ENCODE data around the gene ZNF365. TPM values are rescaled to one million over a fixed set of nuclear protein-coding genes. Genes with fewer than 3 reads are reported as not detected.
"Not testable (repeated sequence)": the region's sequence is repeated elsewhere in the genome, so short reads cannot be mapped to it uniquely, and the experiment has no call there.

Gene ZNF365
- total and polyA plus RNA-seq, 8 donors: 0.27 to 2.9 (median 0.41) TPM

- no peak for ATAC-seq
- no peak for TF ChIP-seq CTCF (IDR thresholded peaks at IDR 0.05)
Observed at GRCh38 chr10:62356447-62356846, 17.7 kb upstream of the ZNF365 start.

GRCh38 chr10:62358151-62358550 is 16.0 kb upstream of the ZNF365 start:
- ATAC-seq; H3K36me3 ChIP-seq; intact Hi-C loops (cut with DNase I); DNase-seq; H3K4me3 ChIP-seq; H3K4me1 ChIP-seq; H3K27ac ChIP-seq; H3K27me3 ChIP-seq; H3K9me3 ChIP-seq: not testable (repeated sequence)

More at GRCh38 chr10:62356447-62356846, 17.7 kb upstream of the ZNF365 start:
- no peak for DNase-seq
- no peak overlapping the region for H3K4me3 ChIP-seq
- H3K9me3 ChIP-seq: no peaks in the 10 kb centered on the region
- no peaks in the 10 kb centered on the region for H3K36me3 ChIP-seq
- no peaks in the 10 kb centered on the region for H3K4me1 ChIP-seq
- no peaks in the 10 kb centered on the region for H3K27me3 ChIP-seq
- intact Hi-C loops (cut with DNase I): no loop called here
- no peak overlapping the region for H3K27ac ChIP-seq

- Histone ChIP-seq H3K4me3 (peak overlapping the region; percentile 31 to 39), H3K9me3 (no peaks in the 10 kb centered on the region), H3K27me3 (peaks cover 0 to 46% of the 10 kb centered on the region in 2 donors), H3K27ac (no peak overlapping the region), H3K36me3 (no peaks in the 10 kb centered on the region), H3K4me1 (peaks cover 0 to 10% of the 10 kb centered on the region in 2 donors)
- DNase-seq (no peak), ATAC-seq (no peak)
- intact Hi-C loops (cut with DNase I): no loop called here
- TF ChIP-seq CTCF (IDR thresholded peaks at IDR 0.05): no peak
Observed at GRCh38 chr10:62373639-62373994, 552 bp upstream of the ZNF365 start.

GRCh38 chr10:62374862-62375710 is 917 bp downstream of the ZNF365 start:
- peak; percentile 45 for ATAC-seq
- intact Hi-C loops (cut with DNase I): no loop called here
- Histone ChIP-seq H3K27me3 (peaks cover 0 to 46% of the 10 kb centered on the region in 2 donors), H3K27ac (no peak overlapping the region), H3K4me1 (peaks cover 0 to 10% of the 10 kb centered on the region in 2 donors), H3K9me3 (no peaks in the 10 kb centered on the region), H3K4me3 (peak overlapping the region in 1 of 2 donors; percentile 39), H3K36me3 (no peaks in the 10 kb centered on the region)
- no peak for TF ChIP-seq CTCF (IDR thresholded peaks at IDR 0.05)
- peak in 2 of 4 donors; percentile 6 to 41 for DNase-seq

GRCh38 chr10:62376071-62377025 is 2.2 kb downstream of the ZNF365 start:
- no peaks in the 10 kb centered on the region for H3K36me3 ChIP-seq
- no peaks in the 10 kb centered on the region for H3K9me3 ChIP-seq
- no peak for ATAC-seq
- no peak overlapping the region for H3K27ac ChIP-seq
- intact Hi-C loops (cut with DNase I): no loop called here
- H3K27me3 ChIP-seq: peaks cover 0 to 46% of the 10 kb centered on the region in 2 donors
- no peak for DNase-seq
- TF ChIP-seq CTCF (IDR thresholded peaks at IDR 0.05): no peak
- no peak overlapping the region for H3K4me3 ChIP-seq
- H3K4me1 ChIP-seq: peaks cover 0 to 10% of the 10 kb centered on the region in 2 donors
